ENCODE measurements around the gene C19orf81.

DNA sequence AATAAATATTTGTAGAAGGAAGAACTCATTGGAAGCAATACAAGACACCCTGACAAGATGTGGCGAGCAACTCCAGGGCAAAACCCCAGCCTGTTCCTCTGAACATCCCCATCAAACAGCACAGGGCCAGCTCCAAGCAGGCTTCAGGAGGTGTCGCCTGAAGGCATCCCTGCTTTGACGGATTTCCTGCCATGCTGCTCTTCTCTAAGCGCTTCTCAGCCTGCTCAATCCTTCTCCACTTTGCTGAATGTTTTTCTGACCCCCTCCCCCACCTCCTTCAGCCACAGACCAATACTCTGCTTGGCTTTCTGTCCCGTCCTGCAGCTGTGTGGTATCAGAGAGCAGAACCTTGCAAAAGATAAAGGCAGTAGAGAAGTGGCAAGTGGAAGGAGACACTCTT is 28.4 kb downstream of the C19orf81 start:
- TF ChIP-seq CTCF (conservative IDR thresholded peaks at IDR 0.05; ENCODE audit: low read depth, low read length) (no peak), RCOR1 (IDR thresholded peaks at IDR 0.05; ENCODE audit: insufficient replicate concordance, low read length) (no peak), FOS (IDR thresholded peaks at IDR 0.05; ENCODE audit: low read depth, low read length) (no peak), POLR2A (IDR thresholded peaks at IDR 0.05; ENCODE audit: low read depth, low read length) (no peak), MAFK (IDR thresholded peaks at IDR 0.05; ENCODE audit: low read depth, low read length) (no peak), CEBPB (IDR thresholded peaks at IDR 0.05; ENCODE audit: low read depth, low read length) (no peak), SMC3 (IDR thresholded peaks at IDR 0.05; ENCODE audit: low read depth, low read length) (no peak)
